Fibroblast of villous mesenchyme (primary cell): ENCODE data around the gene RNF217. TPM values are rescaled to one million over a fixed set of nuclear protein-coding genes. Genes with fewer than 3 reads are reported as not detected.

Experiments used
- DNase-seq: peaks from one replicate; pipeline ENCODE4 v3.0.0-alpha.2; 2010; ENCODE audit warnings: low read depth
- H3K4me3 ChIP-seq: 2 replicates; pipeline ENCODE4 v1.5.1; 2011; ENCODE audit warnings: low read depth, mild to moderate bottlenecking, low read length
- total RNA-seq: library from RNA; depleted of rRNA; stranded (reverse); fragments of >200 nt; gene quantifications from 2 replicates; pipeline ENCODE4 v1.2.3, GENCODE V29; 2012
- TF ChIP-seq, protein P1 (sequence below): IDR thresholded peaks from 2 replicates; pipeline ENCODE4 v1.5.1; 2012; ENCODE audit warnings: low read depth, mild to moderate bottlenecking, low read length; ENCODE audit not compliant: insufficient read depth

RNF217 gene
- total RNA-seq, 1 donor = 25.5 TPM

DNA sequence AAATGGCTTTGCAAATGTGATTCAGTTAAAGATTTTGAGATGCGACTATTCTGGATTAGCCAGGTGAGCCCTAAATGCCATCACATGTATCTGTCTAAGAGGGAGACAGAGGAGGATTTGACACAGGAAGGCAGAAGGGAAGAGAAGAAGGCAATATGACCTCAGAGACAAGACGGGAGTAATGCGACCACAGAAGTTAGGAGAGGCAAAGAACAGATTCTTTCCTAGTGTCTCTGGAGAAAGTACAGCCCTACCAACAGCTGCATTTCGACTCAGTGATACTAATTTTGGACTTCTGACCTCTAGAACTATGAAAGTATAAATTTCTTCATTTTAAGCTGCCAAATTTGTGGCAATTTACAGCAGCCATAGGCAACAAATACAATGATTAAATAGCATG lies 167.1 kb downstream of the RNF217 start:
- no peak overlapping the region for H3K4me3 ChIP-seq
- DNase-seq = no peak
- TF ChIP-seq, protein P1, sequence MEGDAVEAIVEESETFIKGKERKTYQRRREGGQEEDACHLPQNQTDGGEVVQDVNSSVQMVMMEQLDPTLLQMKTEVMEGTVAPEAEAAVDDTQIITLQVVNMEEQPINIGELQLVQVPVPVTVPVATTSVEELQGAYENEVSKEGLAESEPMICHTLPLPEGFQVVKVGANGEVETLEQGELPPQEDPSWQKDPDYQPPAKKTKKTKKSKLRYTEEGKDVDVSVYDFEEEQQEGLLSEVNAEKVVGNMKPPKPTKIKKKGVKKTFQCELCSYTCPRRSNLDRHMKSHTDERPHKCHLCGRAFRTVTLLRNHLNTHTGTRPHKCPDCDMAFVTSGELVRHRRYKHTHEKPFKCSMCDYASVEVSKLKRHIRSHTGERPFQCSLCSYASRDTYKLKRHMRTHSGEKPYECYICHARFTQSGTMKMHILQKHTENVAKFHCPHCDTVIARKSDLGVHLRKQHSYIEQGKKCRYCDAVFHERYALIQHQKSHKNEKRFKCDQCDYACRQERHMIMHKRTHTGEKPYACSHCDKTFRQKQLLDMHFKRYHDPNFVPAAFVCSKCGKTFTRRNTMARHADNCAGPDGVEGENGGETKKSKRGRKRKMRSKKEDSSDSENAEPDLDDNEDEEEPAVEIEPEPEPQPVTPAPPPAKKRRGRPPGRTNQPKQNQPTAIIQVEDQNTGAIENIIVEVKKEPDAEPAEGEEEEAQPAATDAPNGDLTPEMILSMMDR = no peak

DNA sequence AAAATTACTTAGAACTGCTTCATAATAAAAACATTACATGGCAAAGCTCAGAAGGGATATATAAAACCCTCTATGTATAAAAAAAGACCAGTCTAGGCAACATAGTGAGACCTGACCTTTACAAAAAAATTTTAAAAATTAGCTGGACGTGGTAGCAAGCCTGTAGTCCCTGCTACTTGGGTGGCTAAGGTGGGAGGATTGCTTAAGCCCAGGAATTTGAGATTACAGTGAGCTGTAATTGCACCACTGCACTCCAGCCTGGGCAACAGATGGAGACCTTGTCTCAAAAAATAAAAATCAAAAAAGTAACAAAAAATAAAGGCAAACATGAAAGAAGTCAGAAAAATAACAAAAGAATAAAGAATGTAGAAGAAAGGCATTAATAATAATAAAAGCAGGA lies 169.8 kb downstream of the RNF217 start:
- TF ChIP-seq, protein P1 = no peak
- H3K4me3 ChIP-seq = no peak overlapping the region
- DNase-seq = no peak

DNA sequence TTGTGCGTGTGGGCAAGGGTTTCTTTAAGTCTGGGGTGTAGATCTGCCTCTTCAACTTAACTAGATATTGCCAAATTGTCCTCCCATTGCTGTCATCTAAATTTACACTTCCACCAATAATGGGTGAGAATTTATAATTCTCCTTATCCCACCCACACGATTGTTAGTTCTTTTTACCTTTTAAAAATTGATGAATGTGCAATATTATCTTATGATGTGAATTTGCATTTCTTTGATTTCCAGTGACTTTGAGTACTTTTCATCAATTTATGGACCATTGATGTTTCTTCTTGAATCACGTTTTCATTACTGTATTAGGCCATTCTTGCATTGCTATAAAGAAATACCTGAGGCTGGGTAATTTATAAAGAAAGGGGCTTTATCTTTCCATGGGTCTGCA lies 174.1 kb downstream of the RNF217 start:
- no peak overlapping the region for H3K4me3 ChIP-seq
- DNase-seq = no peak
- TF ChIP-seq, protein P1 = no peak

DNA sequence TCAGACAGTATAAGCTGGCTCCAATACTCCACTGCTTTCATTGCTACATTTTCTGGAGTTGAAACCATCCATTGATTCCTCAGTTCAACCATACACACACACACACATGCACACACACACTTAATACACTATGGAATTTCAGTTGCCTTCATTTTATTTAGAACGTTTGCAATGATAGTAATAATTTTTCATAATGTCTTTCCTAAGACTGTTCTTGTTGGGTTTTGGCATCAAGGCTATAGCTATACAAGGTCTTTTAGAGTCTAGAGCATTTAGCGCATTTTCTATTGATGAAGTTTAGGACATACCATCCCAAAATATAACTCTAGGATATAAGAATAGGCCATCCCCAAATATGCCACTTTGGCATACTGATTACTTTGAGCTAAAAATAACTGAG lies 175.8 kb downstream of the RNF217 start:
- TF ChIP-seq, protein P1 = no peak
- no peak for DNase-seq
- H3K4me3 ChIP-seq = no peak overlapping the region

DNA sequence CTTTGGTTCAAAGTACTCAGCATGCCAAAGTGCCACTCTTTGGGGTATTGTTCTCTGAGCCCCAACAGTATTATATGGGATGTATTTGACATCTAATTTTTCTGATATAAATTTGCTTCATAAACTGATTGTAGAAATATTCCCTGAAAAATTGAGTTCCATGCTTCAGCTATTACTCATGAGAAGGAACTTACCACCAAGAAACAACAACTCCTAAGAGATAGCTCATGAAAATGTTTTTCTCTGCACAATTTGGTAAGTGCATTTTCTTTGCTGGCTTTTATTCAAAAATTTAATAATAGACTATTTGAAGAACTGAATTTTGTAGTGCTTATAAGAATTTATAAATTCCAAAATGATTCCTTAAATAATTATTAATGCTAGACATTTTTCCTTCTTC lies 178.6 kb downstream of the RNF217 start:
- no peak overlapping the region for H3K4me3 ChIP-seq
- DNase-seq = peak; percentile 13
- TF ChIP-seq, protein P1 = no peak

Other genes starting within 250 kb of the RNF217 start
- gene TPD52L1, start 191.3 kb downstream of the RNF217 start, total RNA-seq = 9.7 and 9.9 TPM in 2 replicates